ENCODE measurements around the gene NUP50.

The NUP50 gene

DNA sequence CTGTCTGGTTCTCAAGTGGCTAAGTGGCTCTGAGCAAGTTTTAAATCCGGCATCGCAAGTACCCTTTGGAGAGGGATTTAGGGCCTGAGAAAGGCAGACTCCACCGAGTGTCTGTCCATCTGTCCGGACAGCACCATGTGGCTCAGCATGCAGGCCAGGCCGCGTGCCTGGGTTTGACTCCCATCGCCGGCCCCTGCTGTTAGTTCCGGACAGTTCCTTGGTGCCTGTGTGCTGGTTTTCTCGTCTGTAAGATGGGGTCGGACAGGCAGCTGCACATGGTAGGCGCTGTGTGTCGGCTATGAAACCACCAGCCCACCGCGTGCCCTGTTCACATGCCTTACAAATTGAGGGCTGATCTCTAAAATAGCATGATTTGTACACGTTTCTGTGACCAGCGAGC, 31.0 kb downstream of the NUP50 start:
- H3K4me3 ChIP-seq (ENCODE audit: low read length): no peak overlapping the region
- DNase-seq (ENCODE audit: low read depth): no peak
- TF ChIP-seq, protein P1, sequence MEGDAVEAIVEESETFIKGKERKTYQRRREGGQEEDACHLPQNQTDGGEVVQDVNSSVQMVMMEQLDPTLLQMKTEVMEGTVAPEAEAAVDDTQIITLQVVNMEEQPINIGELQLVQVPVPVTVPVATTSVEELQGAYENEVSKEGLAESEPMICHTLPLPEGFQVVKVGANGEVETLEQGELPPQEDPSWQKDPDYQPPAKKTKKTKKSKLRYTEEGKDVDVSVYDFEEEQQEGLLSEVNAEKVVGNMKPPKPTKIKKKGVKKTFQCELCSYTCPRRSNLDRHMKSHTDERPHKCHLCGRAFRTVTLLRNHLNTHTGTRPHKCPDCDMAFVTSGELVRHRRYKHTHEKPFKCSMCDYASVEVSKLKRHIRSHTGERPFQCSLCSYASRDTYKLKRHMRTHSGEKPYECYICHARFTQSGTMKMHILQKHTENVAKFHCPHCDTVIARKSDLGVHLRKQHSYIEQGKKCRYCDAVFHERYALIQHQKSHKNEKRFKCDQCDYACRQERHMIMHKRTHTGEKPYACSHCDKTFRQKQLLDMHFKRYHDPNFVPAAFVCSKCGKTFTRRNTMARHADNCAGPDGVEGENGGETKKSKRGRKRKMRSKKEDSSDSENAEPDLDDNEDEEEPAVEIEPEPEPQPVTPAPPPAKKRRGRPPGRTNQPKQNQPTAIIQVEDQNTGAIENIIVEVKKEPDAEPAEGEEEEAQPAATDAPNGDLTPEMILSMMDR (conservative IDR thresholded peaks at IDR 0.05; ENCODE audit: low read length): no peak

DNA sequence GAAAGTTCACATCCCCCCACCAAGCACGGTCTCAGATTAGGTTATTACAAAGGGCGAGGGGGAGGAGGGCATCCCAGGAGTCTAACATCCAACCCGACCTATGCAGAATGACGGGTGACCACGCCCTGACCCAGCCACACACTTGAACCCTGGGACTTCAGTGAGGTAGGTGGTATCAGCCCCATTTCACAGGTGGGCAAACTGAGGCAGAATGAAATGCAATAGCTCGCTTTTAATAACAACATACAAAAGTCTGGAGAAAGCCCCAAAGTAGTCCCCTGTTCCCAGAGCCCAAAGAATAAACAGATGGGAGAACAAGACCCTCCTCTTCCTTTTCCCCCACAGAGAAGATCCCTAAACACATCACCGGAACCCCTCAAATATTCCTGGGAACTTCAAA, 31.9 kb downstream of the NUP50 start:
- H3K4me3 ChIP-seq (ENCODE audit: low read length): no peak overlapping the region
- TF ChIP-seq, protein P1 (conservative IDR thresholded peaks at IDR 0.05; ENCODE audit: low read length): no peak
- DNase-seq (ENCODE audit: low read depth): no peak

DNA sequence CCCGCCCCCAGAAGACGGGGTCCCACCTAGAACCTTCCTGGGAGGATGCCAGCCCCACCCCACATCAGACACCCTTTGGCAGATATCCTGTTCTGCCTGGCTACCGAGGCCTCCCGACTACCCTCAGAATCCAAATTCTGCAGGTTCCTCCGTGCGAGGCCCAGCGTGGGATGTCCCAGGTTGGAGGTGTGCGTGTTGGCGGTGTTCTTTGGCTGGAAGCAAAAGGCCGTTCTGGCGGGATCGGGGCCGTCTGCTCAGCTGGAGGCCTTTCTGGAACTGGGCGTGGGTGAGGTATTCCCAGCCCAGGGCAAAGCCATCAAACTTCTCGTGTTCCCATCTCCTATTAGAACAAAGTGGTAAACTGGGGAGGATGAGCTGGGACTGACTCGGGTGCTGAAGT, 32.6 kb downstream of the NUP50 start:
- H3K4me3 ChIP-seq (ENCODE audit: low read length): no peak overlapping the region
- no peak for DNase-seq (ENCODE audit: low read depth)
- TF ChIP-seq, protein P1 (conservative IDR thresholded peaks at IDR 0.05; ENCODE audit: low read length): no peak

DNA sequence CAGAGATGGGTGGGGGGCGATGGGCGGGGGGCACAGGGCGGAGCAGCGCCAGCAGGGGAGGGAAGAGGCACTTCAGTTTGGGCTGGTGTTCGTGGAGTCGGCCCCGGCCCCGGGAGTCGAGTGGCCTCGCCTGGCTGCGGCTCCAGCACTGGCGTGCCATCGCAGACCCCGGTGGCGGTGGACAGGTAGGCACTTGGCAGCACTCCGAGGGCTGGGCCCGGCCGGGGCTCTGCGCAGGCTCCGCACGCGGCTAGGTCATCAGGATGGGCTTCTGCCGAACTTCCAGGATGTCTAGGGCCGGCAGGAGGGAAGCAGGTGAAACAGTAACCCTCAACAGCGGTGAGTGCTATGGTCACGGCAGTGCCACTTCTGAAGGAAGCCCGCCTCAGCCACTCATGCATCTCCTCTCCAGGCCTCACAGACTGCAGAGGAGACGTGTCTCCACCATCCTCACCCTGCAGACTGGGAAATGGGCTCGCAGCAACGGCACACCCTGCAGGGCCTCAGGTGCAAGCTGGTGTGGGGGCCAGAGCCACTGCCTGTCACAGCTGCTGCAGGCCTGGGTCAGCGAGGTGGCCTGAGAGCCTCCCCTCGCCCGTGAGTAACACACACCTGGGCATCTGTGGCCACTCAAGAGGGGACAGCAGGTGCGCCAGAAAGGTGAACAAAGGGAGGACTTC, 33.3 kb downstream of the NUP50 start:
- H3K4me3 ChIP-seq (ENCODE audit: low read length): no peak overlapping the region
- TF ChIP-seq, protein P1 (conservative IDR thresholded peaks at IDR 0.05; ENCODE audit: low read length): no peak
- no peak for DNase-seq (ENCODE audit: low read depth)

DNA sequence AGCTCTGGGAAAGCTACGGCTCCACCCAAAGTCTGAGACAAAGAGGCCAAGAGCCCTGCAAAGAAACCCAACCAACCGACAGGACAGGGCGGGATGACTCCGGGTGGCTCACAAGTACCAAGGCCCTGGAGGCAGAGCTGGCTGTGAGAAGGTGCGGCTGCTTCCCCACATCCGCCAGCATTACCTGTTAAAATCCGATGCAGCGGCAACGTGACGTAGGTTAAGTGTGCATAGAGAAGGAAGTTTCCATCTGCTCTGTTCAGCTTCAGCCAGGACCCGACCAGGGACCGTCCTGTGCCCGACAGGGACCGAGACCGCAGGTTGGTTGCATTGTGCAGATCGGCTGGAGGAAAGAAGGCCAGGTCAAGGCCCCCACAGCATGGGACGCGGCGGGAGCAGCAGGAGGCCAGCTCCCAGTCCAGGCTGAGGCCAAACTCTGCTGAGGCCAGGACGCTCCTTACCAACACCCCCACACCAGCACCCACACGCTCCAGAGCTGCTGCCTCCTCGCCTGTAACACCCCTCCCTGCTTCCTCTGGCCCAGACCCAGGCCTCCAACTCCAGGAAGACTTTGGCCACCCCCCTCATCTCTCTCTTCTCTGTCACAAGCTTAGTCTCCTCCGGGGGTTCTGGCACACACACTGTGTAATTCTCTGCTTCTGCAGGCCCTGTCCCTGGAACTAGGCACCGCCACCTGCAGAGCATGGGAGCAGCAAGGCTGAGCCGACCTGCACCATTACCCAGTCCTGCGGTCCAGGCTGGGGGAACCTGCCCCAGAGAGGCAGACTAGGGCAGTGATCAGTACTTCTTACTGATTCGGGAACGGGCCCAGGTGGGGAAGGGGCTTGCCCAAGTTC, 34.1 kb downstream of the NUP50 start:
- TF ChIP-seq, protein P1 (conservative IDR thresholded peaks at IDR 0.05; ENCODE audit: low read length): no peak
- no peak for DNase-seq (ENCODE audit: low read depth)
- H3K4me3 ChIP-seq (ENCODE audit: low read length): no peak overlapping the region

DNA sequence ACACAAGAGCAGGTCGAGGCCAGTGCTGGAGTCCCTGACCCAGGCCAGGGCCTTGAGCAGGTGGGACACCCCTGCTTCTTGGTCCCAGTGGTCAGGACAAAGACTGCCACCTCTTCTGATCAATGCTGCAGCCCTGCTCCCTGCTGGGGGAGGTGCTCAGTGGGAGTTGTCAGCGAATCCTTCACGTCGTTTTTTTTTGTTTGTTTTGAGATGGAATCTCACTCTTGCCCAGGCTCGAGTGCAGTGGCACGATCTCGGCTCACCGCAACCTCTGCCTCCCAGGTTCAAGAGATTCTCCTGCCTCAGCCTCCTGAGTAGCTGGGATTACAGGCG, 34.7 kb downstream of the NUP50 start:
- DNase-seq (ENCODE audit: low read depth): no peak
- TF ChIP-seq, protein P1 (conservative IDR thresholded peaks at IDR 0.05; ENCODE audit: low read length): no peak
- H3K4me3 ChIP-seq (ENCODE audit: low read length): no peak overlapping the region

DNA sequence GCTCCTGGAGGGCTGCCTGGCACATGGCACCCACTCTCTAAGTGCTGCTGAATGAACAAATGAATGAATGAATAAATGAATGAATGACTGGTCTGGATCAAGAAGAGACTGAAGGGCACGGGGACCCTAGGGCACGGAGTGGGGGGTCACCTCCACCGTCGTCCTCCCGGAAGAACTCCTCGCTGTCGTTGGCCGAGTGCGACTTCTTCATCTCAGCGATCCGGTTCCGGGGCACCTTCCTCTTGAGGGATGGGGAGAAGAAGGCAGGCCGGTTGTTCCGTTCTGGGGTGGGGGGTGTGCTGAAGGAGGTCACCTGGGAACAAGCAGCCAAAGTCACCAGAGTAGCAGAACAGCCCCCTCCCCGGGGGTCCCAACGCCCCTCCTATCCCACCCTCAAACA, 36.0 kb downstream of the NUP50 start:
- no peak for DNase-seq (ENCODE audit: low read depth)
- no peak overlapping the region for H3K4me3 ChIP-seq (ENCODE audit: low read length)
- TF ChIP-seq, protein P1 (conservative IDR thresholded peaks at IDR 0.05; ENCODE audit: low read length): no peak
